Brain pericyte (primary cell): Measurements from ENCODE around the gene RBM20.

Source experiments
- DNase-seq: peaks from one replicate; pipeline ENCODE4 v3.0.0-alpha.2; 2012; ENCODE audit warnings: low read depth, low spot score

Gene RBM20

GRCh38 chr10:110833234-110833940, 189.3 kb downstream of the RBM20 start:
- DNase-seq, result no peak

- no peak for DNase-seq
Measured at GRCh38 chr10:110833941-110834628, 189.9 kb downstream of the RBM20 start.

DNA sequence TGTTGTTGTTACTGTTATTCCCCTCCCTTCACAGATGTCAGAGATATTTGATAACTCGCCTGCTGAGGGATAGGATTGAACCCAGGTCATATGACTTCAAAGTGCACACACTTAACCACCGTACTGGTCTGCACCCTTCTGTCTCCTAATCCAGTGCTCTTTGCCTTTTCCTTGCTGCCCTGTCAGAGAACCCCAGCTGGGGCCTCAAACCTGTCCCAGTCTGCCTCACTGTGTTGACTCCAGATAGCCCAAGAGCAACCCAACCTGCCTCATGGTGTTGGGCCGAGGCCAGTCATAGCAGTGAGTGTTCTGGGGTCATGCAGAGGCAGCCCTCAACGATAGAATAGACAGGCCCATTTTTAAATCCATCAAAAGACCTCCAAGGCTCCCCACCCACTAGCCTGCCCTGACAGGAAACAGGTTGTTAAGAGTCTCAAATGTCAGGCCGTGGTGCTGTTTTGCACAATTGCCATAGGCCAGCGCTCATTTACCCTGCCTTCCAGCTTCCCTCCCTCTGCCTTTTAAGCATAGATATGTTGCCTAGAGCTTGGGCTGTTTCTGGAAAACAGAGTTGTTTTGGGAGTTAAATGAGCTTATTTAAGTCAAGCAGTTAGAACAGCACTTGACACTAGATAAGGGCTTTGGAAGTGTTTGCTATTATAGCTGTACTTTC, 190.6 kb downstream of the RBM20 start:
- DNase-seq, result no peak

GRCh38 chr10:110835841-110836240, 191.7 kb downstream of the RBM20 start:
- DNase-seq, result no peak

DNA sequence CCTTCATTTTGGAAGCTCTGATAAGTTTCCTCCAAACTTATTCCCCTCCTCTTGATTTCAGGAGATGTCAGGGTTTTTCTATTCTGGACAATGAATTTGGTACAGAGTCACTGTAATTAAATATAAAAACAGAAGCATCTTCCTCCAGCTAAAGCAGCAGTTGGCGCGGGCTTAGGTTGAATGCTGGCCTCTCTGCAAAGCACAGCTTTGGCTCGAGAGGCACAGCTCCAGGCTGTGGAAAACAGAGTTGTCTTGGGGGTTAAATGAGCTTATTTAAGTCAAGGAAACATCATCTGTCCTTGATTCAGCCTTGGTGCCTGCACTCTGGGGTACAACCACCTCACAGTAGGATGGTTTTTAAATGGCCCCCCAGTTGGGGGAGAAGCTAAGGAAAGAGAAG, 192.6 kb downstream of the RBM20 start:
- DNase-seq, result no peak

DNA sequence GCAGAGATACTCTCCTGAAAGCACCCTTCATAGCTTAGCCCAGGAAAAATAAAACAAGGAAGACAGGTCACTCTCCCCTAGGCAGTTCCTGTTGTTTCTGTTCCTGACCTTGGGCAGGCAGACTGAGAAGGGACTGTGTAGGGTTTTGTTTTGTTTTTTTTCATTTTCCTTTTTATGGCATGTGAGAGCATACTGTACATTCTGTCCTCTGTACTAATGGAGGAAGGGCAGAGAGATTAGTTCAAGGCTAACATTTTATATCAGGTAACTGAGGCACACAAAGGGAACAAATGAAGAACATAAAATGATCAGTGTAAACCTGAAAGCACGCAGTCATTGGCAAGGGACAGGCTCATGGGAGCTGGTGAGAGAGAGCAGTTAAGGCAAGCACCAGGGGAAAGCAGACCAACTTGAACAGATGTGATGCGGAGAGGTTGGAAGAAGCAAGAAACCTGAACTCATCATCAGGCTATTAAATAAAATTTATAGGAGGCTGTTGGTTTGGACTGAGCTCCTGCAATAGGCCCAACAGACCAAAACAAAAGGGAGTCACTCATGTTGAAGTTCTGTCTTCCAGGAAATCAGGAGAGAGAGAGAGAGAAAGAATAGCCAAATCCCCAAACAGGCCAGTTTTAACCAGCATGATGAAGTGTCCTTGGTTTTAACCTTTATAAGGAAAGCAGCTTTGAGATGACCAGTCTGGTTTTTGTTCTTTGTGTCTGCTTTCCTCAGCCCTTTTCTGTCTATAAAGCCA, 193.5 kb downstream of the RBM20 start:
- DNase-seq, result no peak

DNA sequence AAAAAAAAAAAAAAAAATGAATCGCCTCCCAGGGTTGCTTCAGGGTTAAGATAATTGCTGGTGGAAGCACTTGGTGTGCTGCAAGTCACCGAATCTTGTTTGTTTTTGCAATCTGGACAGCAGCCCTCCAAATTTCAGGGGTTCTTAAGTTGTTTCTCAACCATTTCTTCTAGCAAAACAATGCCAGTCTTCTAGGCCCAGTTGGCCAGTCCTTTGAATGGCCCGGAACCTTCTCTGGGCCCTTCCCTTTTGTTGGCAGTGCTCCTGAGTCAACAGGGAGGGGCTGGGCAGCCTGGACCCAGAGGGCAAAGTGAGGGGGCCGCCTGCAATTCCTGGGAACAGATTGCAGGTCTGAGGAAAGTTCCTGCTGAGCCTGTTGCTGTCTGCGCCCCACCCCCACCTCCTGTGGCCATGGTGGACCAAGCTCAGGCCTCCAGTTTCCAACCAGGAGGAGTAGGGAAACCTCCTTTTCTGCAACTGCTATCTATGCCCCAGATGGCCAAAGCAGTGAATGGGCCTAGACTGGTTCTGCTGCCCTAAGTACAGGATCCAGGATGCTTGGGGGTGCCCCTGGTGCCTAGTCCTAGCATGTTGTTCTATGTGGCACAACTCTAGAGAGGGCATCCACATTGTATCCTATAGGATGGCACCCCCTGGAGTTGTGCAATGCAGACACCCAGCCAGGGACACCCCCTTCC, 196.2 kb downstream of the RBM20 start:
- no peak for DNase-seq

- DNase-seq, result no peak
Measured at GRCh38 chr10:110840923-110841428, 196.8 kb downstream of the RBM20 start.

DNA sequence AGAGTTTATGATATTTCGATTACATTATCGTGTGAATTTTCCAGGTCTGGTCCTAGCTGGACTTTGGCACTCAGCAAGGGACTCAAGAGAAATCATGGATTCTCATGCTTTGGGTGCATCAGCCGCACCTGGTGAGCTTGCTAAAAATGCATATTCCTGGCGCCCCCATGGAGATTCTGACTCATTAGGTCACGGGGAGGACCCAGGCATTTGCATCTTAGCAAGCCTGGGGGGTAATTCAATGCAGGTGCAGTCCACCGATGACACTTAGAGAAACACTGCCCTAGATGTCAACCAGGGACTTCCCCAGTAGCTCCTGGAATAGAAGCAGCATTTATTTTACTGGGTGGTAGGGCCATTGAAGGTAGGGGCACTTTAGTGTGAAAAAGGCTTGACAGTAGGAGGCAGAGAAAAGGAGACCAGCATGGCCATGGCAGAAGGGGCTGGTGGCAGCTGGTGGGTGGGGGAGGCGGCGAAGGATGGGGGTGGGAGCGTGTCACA, 197.7 kb downstream of the RBM20 start:
- DNase-seq, result no peak

DNA sequence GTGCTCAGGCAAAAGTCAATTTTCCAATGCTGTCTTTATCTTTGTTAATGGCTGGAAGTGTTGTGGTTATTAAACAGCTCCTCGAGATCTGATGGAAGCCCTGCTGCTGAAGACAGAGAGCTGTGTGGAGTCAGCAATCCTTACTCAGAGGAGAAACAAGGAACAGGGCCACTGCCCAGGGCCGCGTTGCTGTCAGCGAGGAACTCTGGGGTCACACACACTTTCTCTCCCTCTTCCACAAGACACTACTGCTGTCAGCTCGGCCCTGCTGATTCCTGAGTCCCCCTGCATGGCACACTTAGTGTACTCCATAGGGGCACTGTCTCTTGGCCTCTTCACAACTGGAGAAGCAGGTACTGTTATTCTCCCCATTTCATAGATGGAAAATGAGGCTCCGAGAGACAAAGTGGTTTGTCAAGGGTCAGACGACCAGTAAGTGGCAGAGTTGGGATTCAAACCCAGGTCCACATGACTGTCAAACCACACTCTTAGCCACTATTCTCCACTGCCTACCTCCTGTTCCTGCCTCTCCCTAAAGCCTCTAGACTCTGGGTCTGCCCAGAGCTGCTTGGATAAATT, 198.3 kb downstream of the RBM20 start:
- DNase-seq, result no peak

GRCh38 chr10:110843031-110843430, 198.9 kb downstream of the RBM20 start:
- DNase-seq, result no peak

- no peak for DNase-seq
Measured at GRCh38 chr10:110843796-110844616, 199.9 kb downstream of the RBM20 start.

GRCh38 chr10:110844617-110844881, 200.4 kb downstream of the RBM20 start:
- DNase-seq, result no peak

DNA sequence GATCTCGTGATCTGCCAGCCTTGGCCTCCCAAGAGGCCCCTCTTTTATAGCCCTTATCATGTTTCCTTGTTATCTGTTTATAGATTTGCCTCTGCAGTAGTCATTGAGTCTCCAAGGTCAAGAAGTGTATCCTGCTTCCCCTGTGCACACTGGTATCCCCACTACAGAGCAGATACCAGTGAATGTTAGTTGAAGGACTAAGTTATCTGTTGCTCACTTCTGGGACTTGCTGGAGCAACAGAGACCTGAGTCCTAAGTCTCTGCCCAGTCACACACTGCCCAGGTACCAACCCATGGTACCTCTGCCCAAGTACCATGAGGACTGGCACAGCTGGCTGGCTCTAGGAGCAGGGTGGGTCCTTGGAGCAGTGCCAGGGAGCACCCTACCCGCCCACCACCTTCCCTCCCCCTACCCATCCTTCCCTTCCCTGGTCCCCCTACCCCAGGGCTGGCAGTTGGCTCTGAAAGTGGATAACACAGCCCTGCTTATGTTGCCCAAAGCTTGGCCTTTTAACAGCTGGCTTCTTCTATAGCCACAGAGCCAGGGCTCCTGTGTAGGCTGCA, 201.1 kb downstream of the RBM20 start:
- no peak for DNase-seq

DNA sequence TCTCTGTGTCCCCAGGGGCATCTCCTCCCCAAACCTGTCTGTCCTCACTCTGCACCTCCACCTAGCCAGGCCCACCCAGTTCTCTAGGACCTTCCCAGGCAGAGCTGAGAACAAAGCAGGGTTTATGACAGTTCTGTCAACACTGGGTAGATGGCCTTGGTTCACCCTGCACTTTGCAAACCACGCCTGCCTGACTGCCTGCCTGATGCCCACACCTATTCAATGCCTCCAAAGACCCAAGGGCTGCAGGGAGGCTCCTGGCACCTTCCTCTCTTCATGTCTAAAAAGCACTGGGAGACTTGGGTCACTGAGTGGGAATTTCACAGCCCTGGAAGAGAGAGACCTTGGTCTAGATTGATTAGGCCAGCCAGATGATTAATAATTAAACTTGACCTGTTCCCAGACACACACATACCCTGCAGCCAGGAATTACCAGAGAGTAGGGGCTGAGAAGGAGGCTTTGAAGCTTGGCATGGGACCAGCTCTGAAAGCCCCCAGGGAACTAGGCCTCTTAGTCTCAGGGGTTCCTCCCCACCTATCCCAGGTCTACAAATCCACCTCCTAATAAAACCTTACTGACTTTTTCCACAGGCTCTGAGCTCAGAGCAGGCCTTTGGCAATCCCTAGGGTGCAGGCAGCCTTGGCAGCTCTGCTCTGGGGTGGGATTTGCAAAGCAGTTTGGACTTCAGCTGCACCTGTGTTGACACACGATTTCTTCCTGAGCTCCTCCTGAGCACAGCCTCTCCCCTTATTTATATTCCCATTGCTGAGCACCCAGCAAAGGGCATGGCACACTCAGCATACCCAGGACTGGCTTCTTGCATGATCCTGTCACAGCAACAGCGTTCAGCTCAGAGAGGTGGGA, 201.9 kb downstream of the RBM20 start:
- DNase-seq, result no peak

GRCh38 chr10:110847374-110847773, 203.2 kb downstream of the RBM20 start:
- DNase-seq, result no peak

DNA sequence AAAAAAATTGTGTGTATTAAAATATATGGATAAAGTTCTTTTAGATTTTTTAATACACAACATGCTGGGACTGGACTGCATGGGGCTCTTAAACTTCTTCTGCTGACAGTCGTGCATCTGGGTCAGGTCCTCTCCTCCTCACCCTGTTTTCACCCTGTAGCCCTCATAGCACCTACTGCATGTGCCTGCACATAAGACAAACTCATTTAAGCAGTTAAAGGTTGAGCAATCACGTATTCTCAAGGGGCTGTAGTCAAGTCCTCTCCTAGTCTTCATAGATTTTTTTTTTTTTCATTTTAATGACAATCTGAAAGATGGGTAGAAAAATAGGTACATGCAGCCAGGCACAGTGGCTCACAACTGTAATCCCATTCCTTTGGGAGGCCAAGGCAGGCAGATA, 204.0 kb downstream of the RBM20 start:
- no peak for DNase-seq

DNA sequence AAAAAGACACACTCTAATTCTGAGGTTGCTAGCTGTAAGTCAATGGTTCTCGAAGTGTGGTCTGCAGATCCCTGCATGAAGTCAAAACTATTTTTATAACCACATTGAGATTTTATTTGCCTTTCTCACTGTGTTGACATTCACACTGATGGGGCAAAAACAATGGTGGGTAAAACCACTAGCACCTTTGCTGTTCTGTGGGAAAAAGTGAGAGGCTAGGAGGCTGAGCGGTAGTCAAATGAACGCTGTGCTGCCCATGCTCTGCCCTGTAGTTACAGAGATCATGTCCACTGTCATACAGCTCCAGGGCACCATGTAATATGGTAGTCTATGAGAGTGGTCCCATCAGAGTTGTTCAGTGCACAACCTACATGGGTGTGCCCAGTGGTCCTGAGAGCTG, 206.0 kb downstream of the RBM20 start:
- no peak for DNase-seq
